ENCODE measurements around the gene IFIT1B. TPM values are rescaled to one million over a fixed set of nuclear protein-coding genes. Genes with fewer than 3 reads are reported as not detected.

The IFIT1B gene
- polyA plus RNA-seq, 3 donors, result not detected

GRCh38 chr10:89428877-89429276 is 51.0 kb downstream of the IFIT1B start:
- Mint-ChIP-seq H3K4me3 (no peak overlapping the region), H3K4me1 (no peaks in the 10 kb centered on the region), H3K9me3 (no peaks in the 10 kb centered on the region), H3K27me3 (ENCODE audit: low read depth in 3 of 3) (peaks cover 2 to 3% (median 2%) of the 10 kb centered on the region in 3 donors), H3K36me3 (no peaks in the 10 kb centered on the region), H3K27ac (no peak overlapping the region)
- DNase-seq, result no peak
- Histone ChIP-seq H3K4me2 (replicated peaks; ENCODE audit: extremely low read depth, low read length, poor library complexity, severe bottlenecking) (no peak overlapping the region), H4K20me1 (ENCODE audit: insufficient read depth, low read length) (no peaks in the 10 kb centered on the region), H2AFZ (ENCODE audit: insufficient read depth, low read depth, low read length, poor library complexity, severe bottlenecking) (no peak overlapping the region), H3K36me3 (replicated peaks in 1 of 2; ENCODE audit: control insufficient read depth in 1 of 2, insufficient read depth in 2 of 2, low read length in 2 of 2) (no peaks in the 10 kb centered on the region), H3K9ac (ENCODE audit: insufficient read depth, low read length, poor library complexity, severe bottlenecking) (no peak overlapping the region), H3K9me3 (replicated peaks in 1 of 2; ENCODE audit: control insufficient read depth in 1 of 2, insufficient read depth in 1 of 2, low read length in 2 of 2) (no peaks in the 10 kb centered on the region), H3K27ac (ENCODE audit: low read depth in 1 of 2, low read length in 2 of 2) (no peak overlapping the region), H3K27me3 (ENCODE audit: control insufficient read depth in 2 of 2, insufficient read depth in 2 of 2, low read length in 2 of 2) (no peaks in the 10 kb centered on the region), H3K4me3 (replicated peaks in 1 of 3; ENCODE audit: low read depth in 2 of 3, low read length in 3 of 3) (no peak overlapping the region), H3K79me2 (ENCODE audit: insufficient read depth, low read length) (no peaks in the 10 kb centered on the region), H3K4me1 (ENCODE audit: control insufficient read depth in 1 of 2, insufficient read depth in 2 of 2, low read length in 2 of 2) (no peaks in the 10 kb centered on the region)
- TF ChIP-seq CTCF (IDR thresholded peaks at IDR 0.05), result no peak
- intact Hi-C loops (cut with micrococcal nuclease), result loop anchor here (10.0 kb wide), 2 partner anchors 136 to 276 kb away; partner anchors contain the start of gene KIF20B (in 1 of the 2)
- WGBS (ENCODE audit: insufficient coverage), result no CpG with 5 or more reads among the region's 1 CpG

- Histone ChIP-seq H3K4me1 (ENCODE audit: control insufficient read depth in 1 of 2, insufficient read depth in 2 of 2, low read length in 2 of 2) (no peaks in the 10 kb centered on the region), H3K79me2 (ENCODE audit: insufficient read depth, low read length) (no peaks in the 10 kb centered on the region), H3K27me3 (ENCODE audit: control insufficient read depth in 2 of 2, insufficient read depth in 2 of 2, low read length in 2 of 2) (peaks cover 0 to 2% of the 10 kb centered on the region in 2 donors), H3K27ac (ENCODE audit: low read depth in 1 of 2, low read length in 2 of 2) (no peak overlapping the region), H3K9ac (ENCODE audit: insufficient read depth, low read length, poor library complexity, severe bottlenecking) (no peak overlapping the region), H3K4me2 (replicated peaks; ENCODE audit: extremely low read depth, low read length, poor library complexity, severe bottlenecking) (no peak overlapping the region), H3K4me3 (replicated peaks in 1 of 3; ENCODE audit: low read depth in 2 of 3, low read length in 3 of 3) (no peak overlapping the region), H4K20me1 (ENCODE audit: insufficient read depth, low read length) (no peaks in the 10 kb centered on the region), H3K9me3 (replicated peaks in 1 of 2; ENCODE audit: control insufficient read depth in 1 of 2, insufficient read depth in 1 of 2, low read length in 2 of 2) (no peaks in the 10 kb centered on the region), H3K36me3 (replicated peaks in 1 of 2; ENCODE audit: control insufficient read depth in 1 of 2, insufficient read depth in 2 of 2, low read length in 2 of 2) (no peaks in the 10 kb centered on the region), H2AFZ (ENCODE audit: insufficient read depth, low read depth, low read length, poor library complexity, severe bottlenecking) (no peak overlapping the region)
- Mint-ChIP-seq H3K9me3 (peaks cover 0 to 2% (median 0%) of the 10 kb centered on the region in 7 donors), H3K36me3 (no peaks in the 10 kb centered on the region), H3K27me3 (ENCODE audit: low read depth in 3 of 3) (peaks cover 5 to 15% (median 10%) of the 10 kb centered on the region in 3 donors), H3K27ac (no peak overlapping the region), H3K4me3 (no peak overlapping the region), H3K4me1 (no peaks in the 10 kb centered on the region)
- intact Hi-C loops (cut with micrococcal nuclease), result no loop called here
- DNase-seq, result no peak
- 75% methylated on average over 1 of the region's 3 CpGs for WGBS (ENCODE audit: insufficient coverage)
- TF ChIP-seq CTCF (IDR thresholded peaks at IDR 0.05), result no peak
Observed at GRCh38 chr10:89431977-89432376, 54.1 kb downstream of the IFIT1B start.

Other genes starting within 250 kb of the IFIT1B start
- 1 to 10 TPM in 1 of 3 donors, under 1 TPM in 1, not detected in 1; 0.09 to 1.2 TPM for gene CH25H, start 170.7 kb upstream of the IFIT1B start, polyA plus RNA-seq
- gene LIPA, start 126.3 kb upstream of the IFIT1B start, polyA plus RNA-seq, result 100 to 1,000 TPM in 2 of 3 donors, 10 to 100 TPM in 1; 37.4 to 353 (median 289) TPM
- gene IFIT2, start 76.0 kb upstream of the IFIT1B start, polyA plus RNA-seq, result 10 to 100 TPM in 2 of 3 donors, 1 to 10 TPM in 1; 9.7 to 25.2 (median 15.5) TPM
- gene IFIT3, start 50.1 kb upstream of the IFIT1B start, polyA plus RNA-seq, result 10 to 100 TPM; 13.8 to 38.0 (median 26.4) TPM
- 10 to 100 TPM in 2 of 3 donors, 1 to 10 TPM in 1; 4.8 to 17.1 (median 12.1) TPM for gene IFIT1, start 14.6 kb downstream of the IFIT1B start, polyA plus RNA-seq
- gene IFIT5, start 36.5 kb downstream of the IFIT1B start, polyA plus RNA-seq, result 1 to 10 TPM; 2.4 to 8.0 (median 5.8) TPM
- gene SLC16A12, start 157.5 kb downstream of the IFIT1B start, polyA plus RNA-seq, result under 1 TPM in 1 of 3 donors, not detected in 2; 0.04 TPM